Jurkat, Clone E6-1 (cell line): ENCODE data around the gene CCDC154.
"Not testable (repeated sequence)": the region's sequence is repeated elsewhere in the genome, so short reads cannot be mapped to it uniquely, and the experiment has no call there.

ENCODE experiments used
- DNase-seq: peaks from one replicate; pipeline ENCODE4 v3.0.0-alpha.2; 2011; ENCODE audit warnings: low read depth, low spot score
- H3K4me3 ChIP-seq: 2 replicates; pipeline ENCODE4 v1.5.1; 2011; ENCODE audit warnings: mild to moderate bottlenecking, low read length, control low read depth, moderate library complexity

The CCDC154 gene

GRCh38 chr16:1475552-1476114, 31.3 kb upstream of the CCDC154 start:
- DNase-seq: no peak
- H3K4me3 ChIP-seq: peak overlapping the region; percentile 78

- peak; percentile 73 for DNase-seq
- peak within 1 kb of the TSS; percentile 78 for H3K4me3 ChIP-seq
These were observed 30.6 kb upstream of the CCDC154 start, which contains the start of gene CLCN7 for GRCh38 chr16:1474796-1475551. Gene CLCN7, minus strand, starts transcription at chr16:1475028. Its CDS starts 54 bp downstream, at chr16:1474974.

- DNase-seq: no peak
- peak overlapping the region; percentile 78 for H3K4me3 ChIP-seq
These were observed 29.9 kb upstream of the CCDC154 start for GRCh38 chr16:1474082-1474795.

DNA sequence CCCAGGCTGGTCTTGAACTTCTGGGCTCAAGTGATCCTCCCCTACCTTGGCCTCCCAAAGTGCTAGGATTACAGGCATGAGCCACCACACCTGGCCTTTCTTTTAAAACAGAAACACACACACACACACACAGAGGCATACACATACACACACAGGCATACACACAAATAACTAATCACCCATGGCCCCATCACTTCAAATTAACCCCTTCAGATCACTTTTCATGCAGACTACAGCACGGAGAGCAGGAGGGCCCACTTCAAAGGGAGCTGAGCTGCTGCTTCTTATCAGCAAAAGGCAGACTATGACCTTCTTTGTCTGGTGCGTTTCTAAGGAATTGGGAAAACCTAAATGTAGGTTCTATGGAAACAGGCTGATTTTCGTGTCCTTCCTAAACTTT, 28.6 kb upstream of the CCDC154 start:
- DNase-seq: no peak
- H3K4me3 ChIP-seq: no peak overlapping the region

GRCh38 chr16:1471569-1472194, 27.3 kb upstream of the CCDC154 start:
- no peak overlapping the region for H3K4me3 ChIP-seq
- no peak for DNase-seq

GRCh38 chr16:1470481-1471251, 26.3 kb upstream of the CCDC154 start:
- no peak for DNase-seq
- no peak overlapping the region for H3K4me3 ChIP-seq

DNA sequence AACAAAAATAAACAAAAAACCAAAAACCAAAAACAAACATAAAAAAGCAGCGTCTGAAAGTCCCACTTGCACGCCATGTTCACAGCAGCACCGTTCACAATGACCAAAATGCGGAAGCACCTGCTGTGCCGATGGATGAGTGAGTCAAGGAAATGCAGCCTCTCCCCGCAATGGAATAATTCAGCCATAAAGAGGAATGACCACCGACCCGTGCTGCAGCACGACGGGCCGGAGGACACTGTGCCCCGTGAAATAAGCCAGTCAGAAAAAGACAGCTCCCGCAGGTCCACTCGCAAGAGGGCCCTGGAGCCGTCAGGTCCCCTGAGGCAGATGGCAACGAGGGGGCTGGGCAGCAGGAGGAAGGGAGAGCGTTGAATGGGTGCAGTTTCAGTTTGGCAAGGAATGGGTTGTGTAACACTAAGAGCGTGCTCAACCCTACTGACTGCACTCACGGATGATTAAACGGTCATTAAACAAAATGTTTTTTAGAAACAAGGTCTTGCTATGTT, 25.4 kb upstream of the CCDC154 start:
- DNase-seq: no peak
- H3K4me3 ChIP-seq: no peak overlapping the region

- not testable (repeated sequence) for H3K4me3 ChIP-seq, DNase-seq
These were observed 24.8 kb upstream of the CCDC154 start for GRCh38 chr16:1469141-1469540.

GRCh38 chr16:1468426-1468810, 24.1 kb upstream of the CCDC154 start:
- no peak for DNase-seq
- H3K4me3 ChIP-seq: no peak overlapping the region

DNA sequence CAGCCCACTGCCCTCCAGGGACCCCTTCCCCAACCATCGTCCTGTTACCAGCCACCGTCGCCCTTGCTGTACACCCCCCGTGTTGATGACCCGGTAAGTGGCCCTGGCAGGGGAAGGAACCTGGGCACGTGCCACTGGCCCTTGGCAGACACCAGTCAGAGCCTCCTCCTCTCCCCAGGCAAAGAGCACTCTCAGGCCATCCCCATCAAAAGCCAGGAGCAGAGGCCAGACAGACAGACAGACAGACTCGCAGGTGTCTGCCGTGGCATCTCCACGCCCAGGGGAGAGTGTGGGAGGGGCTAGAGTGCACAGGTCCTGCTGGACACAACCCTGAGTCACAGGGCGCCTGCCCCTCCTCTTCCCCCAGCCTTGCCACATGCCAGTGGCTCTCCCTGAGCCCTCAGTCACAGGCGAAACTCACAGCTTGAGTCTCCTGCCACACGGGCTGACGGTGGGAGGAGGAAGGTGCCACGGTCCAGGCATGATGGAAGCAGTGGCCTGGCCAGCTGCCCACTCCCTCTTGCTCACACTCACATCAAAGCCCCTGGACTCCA, 22.7 kb upstream of the CCDC154 start:
- DNase-seq: no peak
- H3K4me3 ChIP-seq: no peak overlapping the region

GRCh38 chr16:1466054-1466453, 21.7 kb upstream of the CCDC154 start:
- no peak for DNase-seq
- H3K4me3 ChIP-seq: no peak overlapping the region

DNA sequence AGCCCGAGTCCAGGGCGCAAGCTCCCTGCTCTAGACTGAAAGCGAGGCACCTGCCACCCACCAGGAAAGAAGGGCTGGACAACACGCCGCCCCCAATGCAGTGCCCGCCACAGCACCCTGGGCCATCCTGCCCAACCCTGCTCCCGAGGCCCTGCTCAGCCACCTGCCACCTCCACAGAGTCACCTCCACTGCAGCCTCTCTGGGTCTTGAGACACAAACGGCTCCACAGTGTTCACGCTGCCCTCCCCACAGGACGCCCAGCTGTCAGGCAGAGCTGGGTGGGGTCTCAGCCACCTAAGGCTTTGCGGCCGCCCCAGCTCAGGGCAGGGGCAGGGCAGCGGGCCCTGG, 21.2 kb upstream of the CCDC154 start:
- H3K4me3 ChIP-seq: no peak overlapping the region
- DNase-seq: no peak

- DNase-seq: no peak
These were observed 20.7 kb upstream of the CCDC154 start for GRCh38 chr16:1464894-1465566.

DNA sequence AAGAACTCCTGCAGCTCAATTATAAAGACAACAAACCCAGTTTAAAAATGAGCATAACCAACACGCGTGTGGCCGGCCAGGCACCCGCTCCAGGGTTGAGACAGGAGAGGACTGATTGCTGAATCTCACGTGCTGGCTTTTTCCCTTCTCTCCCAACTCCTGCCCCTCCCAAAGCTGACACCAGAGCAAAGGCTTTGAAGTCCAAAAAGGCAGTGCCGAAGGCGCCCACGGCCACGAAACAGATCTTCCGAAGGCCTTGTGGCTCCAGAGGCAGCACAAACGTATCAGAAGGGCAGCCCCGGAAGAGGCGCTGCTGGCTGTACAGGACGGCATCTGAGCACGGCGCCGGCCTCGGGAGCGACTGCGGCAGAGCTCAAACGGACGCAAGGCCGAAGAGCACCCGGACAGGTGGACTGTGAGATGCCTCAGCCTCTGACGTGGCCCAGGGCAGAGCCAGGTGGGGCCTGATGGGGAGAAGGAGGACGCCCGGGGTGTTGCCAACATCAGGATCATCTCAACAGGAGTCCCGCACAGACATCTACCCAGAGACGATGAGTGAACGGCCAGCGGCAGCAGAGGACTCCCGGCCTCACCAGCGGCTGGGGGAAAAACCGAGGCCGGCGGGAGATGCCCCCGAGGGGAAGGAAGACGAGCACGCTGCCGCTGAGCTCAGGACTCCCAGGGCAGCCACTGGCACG, 20.0 kb upstream of the CCDC154 start:
- H3K4me3 ChIP-seq: no peak overlapping the region
- no peak for DNase-seq

More at GRCh38 chr16:1464894-1465566, 20.7 kb upstream of the CCDC154 start:
- no peak overlapping the region for H3K4me3 ChIP-seq

DNA sequence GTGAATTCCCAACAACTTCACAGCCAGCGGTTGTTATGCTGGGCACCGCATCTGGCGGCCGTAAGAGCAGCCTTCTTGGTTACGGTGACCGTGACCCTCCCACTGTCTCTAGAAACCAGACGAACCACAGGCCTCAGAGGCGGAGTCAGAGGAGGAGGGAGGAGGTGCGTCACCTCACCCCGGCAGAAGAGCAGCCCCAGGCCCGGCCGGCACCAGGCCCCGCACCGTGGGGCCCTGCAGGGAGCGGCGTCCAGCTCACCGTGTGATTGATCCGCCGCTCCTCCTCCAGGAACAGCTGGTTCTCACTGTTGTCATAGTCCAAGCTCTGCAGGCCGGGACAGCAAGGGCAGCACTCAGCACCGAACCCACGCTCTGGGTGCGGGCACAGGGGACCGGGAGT, 16.8 kb upstream of the CCDC154 start:
- no peak for DNase-seq
- H3K4me3 ChIP-seq: no peak overlapping the region

- H3K4me3 ChIP-seq: no peak overlapping the region
- DNase-seq: no peak
These were observed 16.3 kb upstream of the CCDC154 start for GRCh38 chr16:1460602-1461138.

DNA sequence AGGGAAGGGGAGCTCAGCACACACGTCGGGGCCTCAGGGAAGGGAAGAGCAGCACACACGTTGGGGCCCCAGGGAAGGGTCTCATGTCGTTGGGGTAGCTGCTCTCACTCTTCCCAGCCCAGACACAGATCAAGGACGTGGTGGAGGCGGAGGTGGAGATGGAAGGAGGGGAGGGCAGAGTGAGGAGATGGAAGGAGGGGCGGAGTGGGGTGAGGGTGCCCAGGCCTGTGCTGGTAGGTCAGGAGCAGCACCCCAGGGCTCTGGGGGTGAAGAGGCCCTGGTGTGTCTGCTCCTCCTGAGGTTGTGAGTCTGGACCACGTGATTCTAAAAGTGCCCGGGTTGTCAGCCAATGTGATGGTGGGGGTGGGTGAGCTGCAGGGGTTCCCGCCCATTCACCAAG, 15.6 kb upstream of the CCDC154 start:
- DNase-seq: no peak
- no peak overlapping the region for H3K4me3 ChIP-seq
